ENCODE results near the gene SLC27A5. TPM values are rescaled to one million over a fixed set of nuclear protein-coding genes. Genes with fewer than 3 reads are reported as not detected.
"Not testable (repeated sequence)": the region's sequence is repeated elsewhere in the genome, so short reads cannot be mapped to it uniquely, and the experiment has no call there.

The SLC27A5 gene
- total RNA-seq, 1 experiment from 2014 or later = 1.2 TPM

- Histone ChIP-seq H3K9me2 (replicated peaks; ENCODE audit: insufficient read depth, low read length) (no peaks in the 10 kb centered on the region), H3K27ac (ENCODE audit: low read length) (peak overlapping the region; percentile 68), H3K36me3 (ENCODE audit: insufficient read depth, low read length) (peaks cover 21% of the 10 kb centered on the region), H2AFZ (ENCODE audit: low read length) (no peak overlapping the region), H3K4me2 (ENCODE audit: low read depth, low read length, poor library complexity, severe bottlenecking) (peak overlapping the region; percentile 88), H4K20me1 (ENCODE audit: insufficient read depth, low read depth, low read length) (peaks cover 27% of the 10 kb centered on the region), H3K4me1 (ENCODE audit: low read length) (peaks cover 17% of the 10 kb centered on the region), H3K27me3 (ENCODE audit: low read length) (no peaks in the 10 kb centered on the region), H3K4me3 (ENCODE audit: low read length) (peak overlapping the region; percentile 88), H3K9ac (ENCODE audit: low read length) (peak overlapping the region; percentile 94), H3K79me2 (ENCODE audit: low read length) (peaks cover 27% of the 10 kb centered on the region), H3K9me3 (ENCODE audit: low read length) (no peaks in the 10 kb centered on the region)
- no peak for DNase-seq
Observed at GRCh38 chr19:58545286-58546018, 33.7 kb upstream of the SLC27A5 start.

- peaks cover 27% of the 10 kb centered on the region for H3K79me2 ChIP-seq (ENCODE audit: low read length)
- peak overlapping the region; percentile 88 for H3K4me3 ChIP-seq (ENCODE audit: low read length)
- peak; percentile 73 for DNase-seq
- H3K27me3 ChIP-seq (ENCODE audit: low read length) = no peaks in the 10 kb centered on the region
- peaks cover 27% of the 10 kb centered on the region for H4K20me1 ChIP-seq (ENCODE audit: insufficient read depth, low read depth, low read length)
- no peaks in the 10 kb centered on the region for H3K9me3 ChIP-seq (ENCODE audit: low read length)
- peaks cover 17% of the 10 kb centered on the region for H3K4me1 ChIP-seq (ENCODE audit: low read length)
- H3K9me2 ChIP-seq (replicated peaks; ENCODE audit: insufficient read depth, low read length) = no peaks in the 10 kb centered on the region
- peak overlapping the region; percentile 94 for H3K9ac ChIP-seq (ENCODE audit: low read length)
- peak overlapping the region; percentile 88 for H3K4me2 ChIP-seq (ENCODE audit: low read depth, low read length, poor library complexity, severe bottlenecking)
- peak overlapping the region; percentile 68 for H3K27ac ChIP-seq (ENCODE audit: low read length)
- H3K36me3 ChIP-seq (ENCODE audit: insufficient read depth, low read length) = peaks cover 21% of the 10 kb centered on the region
- H2AFZ ChIP-seq (ENCODE audit: low read length) = no peak overlapping the region
Observed at GRCh38 chr19:58544591-58545285, 32.9 kb upstream of the SLC27A5 start.

- DNase-seq = peak; percentile 97
- H3K9me3 ChIP-seq (ENCODE audit: low read length) = no peaks in the 10 kb centered on the region
Observed at GRCh38 chr19:58543826-58544590, 32.2 kb upstream of the SLC27A5 start, which contains the start of gene TRIM28. Gene TRIM28 (plus strand): TSS chr19:58544064. CDS start chr19:58544758, 694 bp downstream.

GRCh38 chr19:58542641-58543372 is 31.0 kb upstream of the SLC27A5 start:
- not testable (repeated sequence) for H3K9ac ChIP-seq (ENCODE audit: low read length); DNase-seq; H3K27me3 ChIP-seq (ENCODE audit: low read length); H3K4me3 ChIP-seq (ENCODE audit: low read length); H3K9me2 ChIP-seq (replicated peaks; ENCODE audit: insufficient read depth, low read length); H3K27ac ChIP-seq (ENCODE audit: low read length); H3K9me3 ChIP-seq (ENCODE audit: low read length); H3K4me2 ChIP-seq (ENCODE audit: low read depth, low read length, poor library complexity, severe bottlenecking); H2AFZ ChIP-seq (ENCODE audit: low read length)
- H3K36me3 ChIP-seq (ENCODE audit: insufficient read depth, low read length) = peaks cover 19% of the 10 kb centered on the region
- H3K79me2 ChIP-seq (ENCODE audit: low read length) = peaks cover 27% of the 10 kb centered on the region
- peaks cover 27% of the 10 kb centered on the region for H4K20me1 ChIP-seq (ENCODE audit: insufficient read depth, low read depth, low read length)
- peaks cover 17% of the 10 kb centered on the region for H3K4me1 ChIP-seq (ENCODE audit: low read length)

More at GRCh38 chr19:58543826-58544590, 32.2 kb upstream of the SLC27A5 start, which contains the start of gene TRIM28:
- H3K79me2 ChIP-seq (ENCODE audit: low read length) = peaks cover 27% of the 10 kb centered on the region
- H4K20me1 ChIP-seq (ENCODE audit: insufficient read depth, low read depth, low read length) = peaks cover 27% of the 10 kb centered on the region
- peak within 1 kb of the TSS; percentile 94 for H3K9ac ChIP-seq (ENCODE audit: low read length)
- peaks cover 21% of the 10 kb centered on the region for H3K36me3 ChIP-seq (ENCODE audit: insufficient read depth, low read length)
- peak within 1 kb of the TSS; percentile 88 for H3K4me2 ChIP-seq (ENCODE audit: low read depth, low read length, poor library complexity, severe bottlenecking)
- no peaks in the 10 kb centered on the region for H3K27me3 ChIP-seq (ENCODE audit: low read length)
- peak within 1 kb of the TSS; percentile 68 for H3K27ac ChIP-seq (ENCODE audit: low read length)
- no peaks in the 10 kb centered on the region for H3K9me2 ChIP-seq (replicated peaks; ENCODE audit: insufficient read depth, low read length)
- H3K4me1 ChIP-seq (ENCODE audit: low read length) = peaks cover 17% of the 10 kb centered on the region
- H3K4me3 ChIP-seq (ENCODE audit: low read length) = peak within 1 kb of the TSS; percentile 88
- peak within 1 kb of the TSS; percentile 86 for H2AFZ ChIP-seq (ENCODE audit: low read length)

- H3K27me3 ChIP-seq (ENCODE audit: low read length); H3K9me2 ChIP-seq (replicated peaks; ENCODE audit: insufficient read depth, low read length); H4K20me1 ChIP-seq (ENCODE audit: insufficient read depth, low read depth, low read length); H2AFZ ChIP-seq (ENCODE audit: low read length); DNase-seq; H3K9me3 ChIP-seq (ENCODE audit: low read length); H3K36me3 ChIP-seq (ENCODE audit: insufficient read depth, low read length); H3K4me3 ChIP-seq (ENCODE audit: low read length); H3K4me1 ChIP-seq (ENCODE audit: low read length); H3K79me2 ChIP-seq (ENCODE audit: low read length); H3K9ac ChIP-seq (ENCODE audit: low read length); H3K4me2 ChIP-seq (ENCODE audit: low read depth, low read length, poor library complexity, severe bottlenecking); H3K27ac ChIP-seq (ENCODE audit: low read length): not testable (repeated sequence)
Observed at GRCh38 chr19:58539169-58539559, 27.4 kb upstream of the SLC27A5 start.

- Histone ChIP-seq H3K9me3 (ENCODE audit: low read length) (no peaks in the 10 kb centered on the region), H3K4me1 (ENCODE audit: low read length) (peaks cover under 1% of the 10 kb centered on the region; the same call in 1 of the 2 replicates), H2AFZ (ENCODE audit: low read length) (no peak overlapping the region), H3K36me3 (ENCODE audit: insufficient read depth, low read length) (no peaks in the 10 kb centered on the region), H3K4me3 (ENCODE audit: low read length) (no peak overlapping the region), H3K27ac (ENCODE audit: low read length) (no peak overlapping the region), H3K79me2 (ENCODE audit: low read length) (no peaks in the 10 kb centered on the region), H3K9me2 (replicated peaks; ENCODE audit: insufficient read depth, low read length) (no peaks in the 10 kb centered on the region), H4K20me1 (ENCODE audit: insufficient read depth, low read depth, low read length) (no peaks in the 10 kb centered on the region), H3K27me3 (ENCODE audit: low read length) (no peaks in the 10 kb centered on the region), H3K9ac (ENCODE audit: low read length) (no peak overlapping the region), H3K4me2 (ENCODE audit: low read depth, low read length, poor library complexity, severe bottlenecking) (no peak overlapping the region)
- DNase-seq = no peak
Observed at GRCh38 chr19:58538257-58539168, 26.7 kb upstream of the SLC27A5 start.
